Activated CD8-positive, alpha-beta memory T cell treated with anti-CD3 and anti-CD28 coated beads, Interleukin-2, amount 10 ng/mL, durations not matched to agents 7 days and 5 days (primary cell): ENCODE results near the gene KY. TPM values are rescaled to one million over a fixed set of nuclear protein-coding genes. Genes with fewer than 3 reads are reported as not detected.
A peak's percentile ranks its signal among the peaks of the same experiment; 100 is the strongest.

Source experiments
- ATAC-seq: fragments of 150-1000 bp; cut with Tn5 transposase; one replicate; pipeline ENCODE4 v1.10.0; 2021; ENCODE audit warnings: moderate library complexity
- CTCF ChIA-PET: fragments of 350-600 bp; sonication (Branson Sonifier 250); formaldehyde crosslinking; loops from one replicate; lab custom pipeline; 2021; ENCODE audit warnings: antibody characterized with exemption; lab: Charles Lee
- DNase-seq: peaks from one replicate; pipeline ENCODE4 v3.0.0-alpha.2; 2020
- H3K27ac Mint-ChIP-seq: one replicate; pipeline ENCODE4 v1.8.0; 2021; ENCODE audit warnings: mild to moderate bottlenecking, mixed read lengths
- H3K27me3 Mint-ChIP-seq: one replicate; pipeline ENCODE4 v1.8.0; 2021; ENCODE audit warnings: mixed read lengths
- H3K36me3 Mint-ChIP-seq: one replicate; pipeline ENCODE4 v1.8.0; 2021; ENCODE audit warnings: mild to moderate bottlenecking, mixed read lengths
- H3K4me1 Mint-ChIP-seq: one replicate; pipeline ENCODE4 v1.8.0; 2021; ENCODE audit warnings: mixed read lengths
- H3K4me3 Mint-ChIP-seq: one replicate; pipeline ENCODE4 v1.8.0; 2021; ENCODE audit warnings: mild to moderate bottlenecking, moderate library complexity, mixed read lengths
- H3K9me3 Mint-ChIP-seq: one replicate; pipeline ENCODE4 v1.8.0; 2022; ENCODE audit warnings: low read depth, mixed read lengths
- total RNA-seq, 2 experiments: library from RNA; stranded (reverse); gene quantifications; one replicate each; pipeline ENCODE4 v1.2.3, GENCODE V29; 2021

Gene KY
- total RNA-seq, 2 experiments from 2014 or later, result not detected

- H3K9me3 Mint-ChIP-seq, result no peaks in the 10 kb centered on the region
- peaks cover 21% of the 10 kb centered on the region for H3K27me3 Mint-ChIP-seq
- no peak overlapping the region for H3K4me3 Mint-ChIP-seq
- H3K27ac Mint-ChIP-seq, result no peak overlapping the region
- H3K4me1 Mint-ChIP-seq, result no peaks in the 10 kb centered on the region
- ATAC-seq (no peak), DNase-seq (peak; percentile 14)
- H3K36me3 Mint-ChIP-seq, result no peaks in the 10 kb centered on the region
- CTCF ChIA-PET, result no interaction called here
Observed at GRCh38 chr3:134646086-134646485, 4.7 kb downstream of the KY start.

GRCh38 chr3:134645515-134645914, 5.3 kb downstream of the KY start:
- peaks cover 21% of the 10 kb centered on the region for H3K27me3 Mint-ChIP-seq
- H3K9me3 Mint-ChIP-seq, result no peaks in the 10 kb centered on the region
- no peak overlapping the region for H3K27ac Mint-ChIP-seq
- CTCF ChIA-PET, result no interaction called here
- no peak overlapping the region for H3K4me3 Mint-ChIP-seq
- H3K4me1 Mint-ChIP-seq, result no peaks in the 10 kb centered on the region
- no peak for DNase-seq
- ATAC-seq, result no peak
- no peaks in the 10 kb centered on the region for H3K36me3 Mint-ChIP-seq

GRCh38 chr3:134644731-134645514, 5.9 kb downstream of the KY start:
- ATAC-seq, result no peak
- DNase-seq, result no peak
- H3K27ac Mint-ChIP-seq, result no peak overlapping the region
- no peaks in the 10 kb centered on the region for H3K4me1 Mint-ChIP-seq
- no peaks in the 10 kb centered on the region for H3K9me3 Mint-ChIP-seq
- no peaks in the 10 kb centered on the region for H3K36me3 Mint-ChIP-seq
- H3K27me3 Mint-ChIP-seq, result peaks cover 16% of the 10 kb centered on the region
- H3K4me3 Mint-ChIP-seq, result no peak overlapping the region
- CTCF ChIA-PET, result no interaction called here

- H3K27me3 Mint-ChIP-seq, result peaks cover 4% of the 10 kb centered on the region
- CTCF ChIA-PET, result interaction anchor here (1.8 kb wide), 1 partner anchor 42 kb away, joined by 5 read pairs; no protein-coding TSS in a partner anchor
- no peak overlapping the region for H3K4me3 Mint-ChIP-seq
- H3K36me3 Mint-ChIP-seq, result no peaks in the 10 kb centered on the region
- H3K27ac Mint-ChIP-seq, result no peak overlapping the region
- ATAC-seq (no peak), DNase-seq (no peak)
- no peaks in the 10 kb centered on the region for H3K4me1 Mint-ChIP-seq
- H3K9me3 Mint-ChIP-seq, result no peaks in the 10 kb centered on the region
Observed at GRCh38 chr3:134643150-134643675, 7.6 kb downstream of the KY start.

- ATAC-seq (no peak), DNase-seq (no peak)
- Mint-ChIP-seq H3K9me3 (no peaks in the 10 kb centered on the region), H3K4me1 (no peaks in the 10 kb centered on the region), H3K27ac (no peak overlapping the region), H3K4me3 (no peak overlapping the region), H3K27me3 (peaks cover 4% of the 10 kb centered on the region), H3K36me3 (no peaks in the 10 kb centered on the region)
- CTCF ChIA-PET, result interaction anchor here (1.8 kb wide), 1 partner anchor 42 kb away, joined by 5 read pairs; no protein-coding TSS in a partner anchor
Observed at GRCh38 chr3:134642445-134643149, 8.2 kb downstream of the KY start.

GRCh38 chr3:134641671-134642300, 9.0 kb downstream of the KY start:
- Mint-ChIP-seq H3K9me3 (no peaks in the 10 kb centered on the region), H3K27ac (no peak overlapping the region), H3K4me3 (no peak overlapping the region), H3K36me3 (no peaks in the 10 kb centered on the region), H3K4me1 (no peaks in the 10 kb centered on the region), H3K27me3 (peaks cover 4% of the 10 kb centered on the region)
- no peak for DNase-seq
- CTCF ChIA-PET, result interaction anchor here (1.8 kb wide), 1 partner anchor 41 kb away, joined by 5 read pairs; no protein-coding TSS in a partner anchor
- no peak for ATAC-seq

GRCh38 chr3:134640872-134641470, 9.9 kb downstream of the KY start:
- ATAC-seq (no peak), DNase-seq (no peak)
- H3K9me3 Mint-ChIP-seq, result no peaks in the 10 kb centered on the region
- H3K4me1 Mint-ChIP-seq, result no peaks in the 10 kb centered on the region
- H3K4me3 Mint-ChIP-seq, result no peak overlapping the region
- H3K36me3 Mint-ChIP-seq, result no peaks in the 10 kb centered on the region
- H3K27me3 Mint-ChIP-seq, result peaks cover 4% of the 10 kb centered on the region
- no peak overlapping the region for H3K27ac Mint-ChIP-seq
- CTCF ChIA-PET, result interaction anchor here (1.3 kb wide), 1 partner anchor 41 kb away, joined by 6 read pairs; no protein-coding TSS in a partner anchor

GRCh38 chr3:134640378-134640777, 10.4 kb downstream of the KY start:
- Mint-ChIP-seq H3K9me3 (no peaks in the 10 kb centered on the region), H3K27me3 (peaks cover 4% of the 10 kb centered on the region), H3K4me3 (no peak overlapping the region), H3K4me1 (no peaks in the 10 kb centered on the region), H3K36me3 (no peaks in the 10 kb centered on the region), H3K27ac (no peak overlapping the region)
- CTCF ChIA-PET, result interaction anchor here (1.3 kb wide), 1 partner anchor 40 kb away, joined by 6 read pairs; no protein-coding TSS in a partner anchor
- ATAC-seq (no peak), DNase-seq (no peak)

- Mint-ChIP-seq H3K4me3 (no peak overlapping the region), H3K9me3 (no peaks in the 10 kb centered on the region), H3K36me3 (no peaks in the 10 kb centered on the region), H3K27me3 (peaks cover 12% of the 10 kb centered on the region), H3K4me1 (no peaks in the 10 kb centered on the region), H3K27ac (no peak overlapping the region)
- ATAC-seq, result no peak
- CTCF ChIA-PET, result no interaction called here
- DNase-seq, result no peak
Observed at GRCh38 chr3:134638385-134639030, 12.3 kb downstream of the KY start.

- no peak overlapping the region for H3K27ac Mint-ChIP-seq
- H3K27me3 Mint-ChIP-seq, result peaks cover 28% of the 10 kb centered on the region
- DNase-seq, result no peak
- no peak overlapping the region for H3K4me3 Mint-ChIP-seq
- no peaks in the 10 kb centered on the region for H3K9me3 Mint-ChIP-seq
- CTCF ChIA-PET, result no interaction called here
- no peak for ATAC-seq
- H3K36me3 Mint-ChIP-seq, result no peaks in the 10 kb centered on the region
- H3K4me1 Mint-ChIP-seq, result no peaks in the 10 kb centered on the region
Observed at GRCh38 chr3:134636406-134636805, 14.4 kb downstream of the KY start.

GRCh38 chr3:134630506-134630905, 20.3 kb downstream of the KY start:
- ATAC-seq, result no peak
- peaks cover 29% of the 10 kb centered on the region for H3K27me3 Mint-ChIP-seq
- no peak for DNase-seq

GRCh38 chr3:134628884-134629283, 21.9 kb downstream of the KY start:
- peaks cover 4% of the 10 kb centered on the region for H3K9me3 Mint-ChIP-seq
- H3K4me1 Mint-ChIP-seq, result peaks cover 3% of the 10 kb centered on the region
- H3K36me3 Mint-ChIP-seq, result no peaks in the 10 kb centered on the region
- CTCF ChIA-PET, result no interaction called here
- no peak overlapping the region for H3K27ac Mint-ChIP-seq
- no peak overlapping the region for H3K4me3 Mint-ChIP-seq
- ATAC-seq (no peak), DNase-seq (no peak)
- H3K27me3 Mint-ChIP-seq, result peaks cover 23% of the 10 kb centered on the region

More at GRCh38 chr3:134630506-134630905, 20.3 kb downstream of the KY start:
- CTCF ChIA-PET, result no interaction called here
- peaks cover 4% of the 10 kb centered on the region for H3K9me3 Mint-ChIP-seq
- H3K36me3 Mint-ChIP-seq, result no peaks in the 10 kb centered on the region
- H3K4me3 Mint-ChIP-seq, result no peak overlapping the region
- peaks cover 3% of the 10 kb centered on the region for H3K4me1 Mint-ChIP-seq
- no peak overlapping the region for H3K27ac Mint-ChIP-seq
